ENCODE results near the gene SF1.

The SF1 gene

GRCh38 chr11:64790205-64791095, 12.1 kb upstream of the SF1 start:
- no peaks in the 10 kb centered on the region for H3K9me3 ChIP-seq (ENCODE audit: insufficient read depth, low read depth, low read length)
- peaks cover 6% of the 10 kb centered on the region; the same call in 1 of the 2 replicates for H3K36me3 ChIP-seq (ENCODE audit: insufficient read depth, low read length)
- H3K27me3 ChIP-seq (ENCODE audit: insufficient read depth, low read length): no peaks in the 10 kb centered on the region
- WGBS: 88% methylated on average over 25 of the region's 25 CpGs
- H3K9ac ChIP-seq (ENCODE audit: low read depth, low read length): no peak overlapping the region
- H3K4me3 ChIP-seq (ENCODE audit: low read length): no peak overlapping the region
- H3K27ac ChIP-seq (ENCODE audit: low read depth, low read length): no peak overlapping the region
- H3K4me1 ChIP-seq (ENCODE audit: insufficient read depth, low read length): no peaks in the 10 kb centered on the region

GRCh38 chr11:64789331-64790204, 11.2 kb upstream of the SF1 start:
- no peak overlapping the region for H3K27ac ChIP-seq (ENCODE audit: low read depth, low read length)
- no peaks in the 10 kb centered on the region for H3K4me1 ChIP-seq (ENCODE audit: insufficient read depth, low read length)
- H3K4me3 ChIP-seq (ENCODE audit: low read length): no peak overlapping the region
- no peaks in the 10 kb centered on the region for H3K27me3 ChIP-seq (ENCODE audit: insufficient read depth, low read length)
- no peaks in the 10 kb centered on the region for H3K9me3 ChIP-seq (ENCODE audit: insufficient read depth, low read depth, low read length)
- peaks cover 6% of the 10 kb centered on the region; the same call in 1 of the 2 replicates for H3K36me3 ChIP-seq (ENCODE audit: insufficient read depth, low read length)
- no peak overlapping the region for H3K9ac ChIP-seq (ENCODE audit: low read depth, low read length)
- 94% methylated on average over 15 of the region's 15 CpGs for WGBS

- Histone ChIP-seq H3K9ac (ENCODE audit: low read depth, low read length) (no peak overlapping the region), H3K4me3 (ENCODE audit: low read length) (no peak overlapping the region), H3K9me3 (ENCODE audit: insufficient read depth, low read depth, low read length) (no peaks in the 10 kb centered on the region), H3K27ac (ENCODE audit: low read depth, low read length) (no peak overlapping the region), H3K4me1 (ENCODE audit: insufficient read depth, low read length) (no peaks in the 10 kb centered on the region), H3K36me3 (ENCODE audit: insufficient read depth, low read length) (peaks cover 6% of the 10 kb centered on the region; the same call in 1 of the 2 replicates), H3K27me3 (ENCODE audit: insufficient read depth, low read length) (no peaks in the 10 kb centered on the region)
- WGBS: 88% methylated on average over 7 of the region's 9 CpGs
These were observed 10.2 kb upstream of the SF1 start for GRCh38 chr11:64788321-64789215.

GRCh38 chr11:64787526-64788320, 9.4 kb upstream of the SF1 start:
- no peaks in the 10 kb centered on the region for H3K27me3 ChIP-seq (ENCODE audit: insufficient read depth, low read length)
- no peak overlapping the region for H3K27ac ChIP-seq (ENCODE audit: low read depth, low read length)
- no peaks in the 10 kb centered on the region for H3K9me3 ChIP-seq (ENCODE audit: insufficient read depth, low read depth, low read length)
- no peak overlapping the region for H3K9ac ChIP-seq (ENCODE audit: low read depth, low read length)
- no peak overlapping the region for H3K4me3 ChIP-seq (ENCODE audit: low read length)
- H3K4me1 ChIP-seq (ENCODE audit: insufficient read depth, low read length): no peaks in the 10 kb centered on the region
- 57% methylated on average over 14 of the region's 15 CpGs for WGBS
- peaks cover 6% of the 10 kb centered on the region; the same call in 1 of the 2 replicates for H3K36me3 ChIP-seq (ENCODE audit: insufficient read depth, low read length)

GRCh38 chr11:64786308-64786707, 8.0 kb upstream of the SF1 start:
- Histone ChIP-seq H3K9ac (ENCODE audit: low read depth, low read length) (no peak overlapping the region), H3K27me3 (ENCODE audit: insufficient read depth, low read length) (no peaks in the 10 kb centered on the region), H3K27ac (ENCODE audit: low read depth, low read length) (no peak overlapping the region), H3K9me3 (ENCODE audit: insufficient read depth, low read depth, low read length) (no peaks in the 10 kb centered on the region), H3K4me3 (ENCODE audit: low read length) (no peak overlapping the region), H3K4me1 (ENCODE audit: insufficient read depth, low read length) (no peaks in the 10 kb centered on the region), H3K36me3 (ENCODE audit: insufficient read depth, low read length) (peaks cover 6% of the 10 kb centered on the region; the same call in 1 of the 2 replicates)
- 92% methylated on average over 10 of the region's 10 CpGs for WGBS

- no peaks in the 10 kb centered on the region for H3K4me1 ChIP-seq (ENCODE audit: insufficient read depth, low read length)
These were observed 6.7 kb upstream of the SF1 start for GRCh38 chr11:64784813-64785581.

GRCh38 chr11:64778223-64778472, 194 bp downstream of the SF1 start:
- no peaks in the 10 kb centered on the region for H3K9me3 ChIP-seq (ENCODE audit: insufficient read depth, low read depth, low read length)
- peaks cover 17% of the 10 kb centered on the region; the same call in 1 of the 2 replicates for H3K4me1 ChIP-seq (ENCODE audit: insufficient read depth, low read length)
- H3K9ac ChIP-seq (ENCODE audit: low read depth, low read length): peak overlapping the region; percentile 98
- peaks cover 44% of the 10 kb centered on the region for H3K36me3 ChIP-seq (ENCODE audit: insufficient read depth, low read length)
- no peaks in the 10 kb centered on the region for H3K27me3 ChIP-seq (ENCODE audit: insufficient read depth, low read length)
- peak overlapping the region; percentile 99 for H3K4me3 ChIP-seq (ENCODE audit: low read length)
- under 1% methylated on average over 28 of the region's 28 CpGs for WGBS
- peak overlapping the region; percentile 100; the same call in 1 of the 2 replicates for H3K27ac ChIP-seq (ENCODE audit: low read depth, low read length)

More at GRCh38 chr11:64784813-64785581, 6.7 kb upstream of the SF1 start:
- Histone ChIP-seq H3K9ac (ENCODE audit: low read depth, low read length) (no peak overlapping the region), H3K36me3 (ENCODE audit: insufficient read depth, low read length) (peaks cover 6% of the 10 kb centered on the region; the same call in 1 of the 2 replicates), H3K4me3 (ENCODE audit: low read length) (no peak overlapping the region), H3K9me3 (ENCODE audit: insufficient read depth, low read depth, low read length) (no peaks in the 10 kb centered on the region), H3K27me3 (ENCODE audit: insufficient read depth, low read length) (no peaks in the 10 kb centered on the region), H3K27ac (ENCODE audit: low read depth, low read length) (no peak overlapping the region)
- 94% methylated on average over 10 of the region's 12 CpGs for WGBS

GRCh38 chr11:64777449-64778222, 706 bp downstream of the SF1 start:
- peak overlapping the region; percentile 98 for H3K9ac ChIP-seq (ENCODE audit: low read depth, low read length)
- peaks cover 49% of the 10 kb centered on the region for H3K36me3 ChIP-seq (ENCODE audit: insufficient read depth, low read length)
- no peaks in the 10 kb centered on the region for H3K27me3 ChIP-seq (ENCODE audit: insufficient read depth, low read length)
- H3K27ac ChIP-seq (ENCODE audit: low read depth, low read length): peak overlapping the region; percentile 100; the same call in 1 of the 2 replicates
- H3K4me3 ChIP-seq (ENCODE audit: low read length): peak overlapping the region; percentile 99
- no peaks in the 10 kb centered on the region for H3K9me3 ChIP-seq (ENCODE audit: insufficient read depth, low read depth, low read length)
- peaks cover 17% of the 10 kb centered on the region; the same call in 1 of the 2 replicates for H3K4me1 ChIP-seq (ENCODE audit: insufficient read depth, low read length)
- 1% methylated on average over 98 of the region's 98 CpGs for WGBS

- peak overlapping the region; percentile 82 for H3K9ac ChIP-seq (ENCODE audit: low read depth, low read length)
- 65% methylated on average over 2 of the region's 3 CpGs for WGBS
- H3K27ac ChIP-seq (ENCODE audit: low read depth, low read length): no peak overlapping the region
- no peaks in the 10 kb centered on the region for H3K9me3 ChIP-seq (ENCODE audit: insufficient read depth, low read depth, low read length)
- no peaks in the 10 kb centered on the region for H3K27me3 ChIP-seq (ENCODE audit: insufficient read depth, low read length)
- peaks cover 17% of the 10 kb centered on the region; the same call in 1 of the 2 replicates for H3K4me1 ChIP-seq (ENCODE audit: insufficient read depth, low read length)
- peaks cover 56% of the 10 kb centered on the region for H3K36me3 ChIP-seq (ENCODE audit: insufficient read depth, low read length)
- H3K4me3 ChIP-seq (ENCODE audit: low read length): peak overlapping the region; percentile 99
These were observed 1.5 kb downstream of the SF1 start for GRCh38 chr11:64776875-64777274.

Measured in HUES64 (cell line).